Measurements from ENCODE around the gene CEP41. TPM values are rescaled to one million over a fixed set of nuclear protein-coding genes. Genes with fewer than 3 reads are reported as not detected.

CEP41 gene
- total RNA-seq, 6 experiments from 2014 or later, result 2.6 to 11.7 (median 4.6) TPM

DNA sequence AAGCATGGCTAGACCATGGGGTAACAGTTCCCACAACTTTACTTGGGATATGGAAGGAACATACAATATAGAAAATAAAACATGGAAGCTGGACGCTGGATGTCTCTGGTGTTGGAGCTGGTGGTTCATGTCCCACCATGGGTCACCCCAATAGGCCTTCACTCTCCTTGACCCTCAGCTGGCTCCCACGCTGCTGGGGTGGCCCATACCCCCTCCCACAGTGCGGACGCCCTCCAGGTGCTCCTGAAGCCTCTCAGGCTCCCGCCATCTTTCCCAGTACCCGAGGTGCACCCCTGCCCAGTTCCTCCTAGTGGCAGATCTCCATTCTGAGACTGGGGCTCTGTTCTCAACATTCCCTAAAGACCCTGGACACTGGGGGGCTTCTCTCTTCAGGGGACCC lies 66.3 kb downstream of the CEP41 start:
- Histone ChIP-seq H3K4me1 (peaks cover 0 to 5% (median 0%) of the 10 kb centered on the region in 4 donors), H3K4me3 (no peak overlapping the region), H3K27ac (peak overlapping the region; percentile 36 to 66 (median 51)), H3K36me3 (no peaks in the 10 kb centered on the region), H3K27me3 (no peaks in the 10 kb centered on the region), H3K9me3 (no peaks in the 10 kb centered on the region)
- ATAC-seq (no peak), DNase-seq (no peak)
- intact Hi-C loops (cut with DNase I), result no loop called here
- TF ChIP-seq, protein P1, sequence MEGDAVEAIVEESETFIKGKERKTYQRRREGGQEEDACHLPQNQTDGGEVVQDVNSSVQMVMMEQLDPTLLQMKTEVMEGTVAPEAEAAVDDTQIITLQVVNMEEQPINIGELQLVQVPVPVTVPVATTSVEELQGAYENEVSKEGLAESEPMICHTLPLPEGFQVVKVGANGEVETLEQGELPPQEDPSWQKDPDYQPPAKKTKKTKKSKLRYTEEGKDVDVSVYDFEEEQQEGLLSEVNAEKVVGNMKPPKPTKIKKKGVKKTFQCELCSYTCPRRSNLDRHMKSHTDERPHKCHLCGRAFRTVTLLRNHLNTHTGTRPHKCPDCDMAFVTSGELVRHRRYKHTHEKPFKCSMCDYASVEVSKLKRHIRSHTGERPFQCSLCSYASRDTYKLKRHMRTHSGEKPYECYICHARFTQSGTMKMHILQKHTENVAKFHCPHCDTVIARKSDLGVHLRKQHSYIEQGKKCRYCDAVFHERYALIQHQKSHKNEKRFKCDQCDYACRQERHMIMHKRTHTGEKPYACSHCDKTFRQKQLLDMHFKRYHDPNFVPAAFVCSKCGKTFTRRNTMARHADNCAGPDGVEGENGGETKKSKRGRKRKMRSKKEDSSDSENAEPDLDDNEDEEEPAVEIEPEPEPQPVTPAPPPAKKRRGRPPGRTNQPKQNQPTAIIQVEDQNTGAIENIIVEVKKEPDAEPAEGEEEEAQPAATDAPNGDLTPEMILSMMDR (IDR thresholded peaks at IDR 0.05), result no peak
- no peak for TF ChIP-seq POLR2A (IDR thresholded peaks at IDR 0.05)
- no CpG with 5 or more reads among the region's 6 CpGs for WGBS (ENCODE audit: insufficient coverage, low coverage, low lambda C conversion rate, missing lambda C conversion rate)

- intact Hi-C loops (cut with DNase I), result no loop called here
- Histone ChIP-seq H3K9me3 (no peaks in the 10 kb centered on the region), H3K4me1 (peaks cover 0 to 5% (median 0%) of the 10 kb centered on the region in 4 donors), H3K4me3 (no peak overlapping the region), H3K27me3 (no peaks in the 10 kb centered on the region), H3K27ac (peak overlapping the region; percentile 40 to 78 (median 53)), H3K36me3 (no peaks in the 10 kb centered on the region)
- TF ChIP-seq, protein P1 (IDR thresholded peaks at IDR 0.05), result no peak
- no peak for TF ChIP-seq POLR2A (IDR thresholded peaks at IDR 0.05)
- WGBS (ENCODE audit: insufficient coverage, low coverage, low lambda C conversion rate, missing lambda C conversion rate), result 56% methylated on average over 9 of the region's 11 CpGs
- DNase-seq (no peak), ATAC-seq (no peak)
Observed at GRCh38 chr7:130372402-130373165, 68.2 kb downstream of the CEP41 start.

GRCh38 chr7:130371046-130371445 lies 69.8 kb downstream of the CEP41 start:
- DNase-seq, result peak in 1 of 3 donors; percentile 15
- H3K27me3 ChIP-seq, result no peaks in the 10 kb centered on the region
- H3K4me1 ChIP-seq, result peaks cover 0 to 5% (median 0%) of the 10 kb centered on the region in 4 donors
- no peak for TF ChIP-seq POLR2A (IDR thresholded peaks at IDR 0.05)
- TF ChIP-seq, protein P1 (IDR thresholded peaks at IDR 0.05), result no peak
- intact Hi-C loops (cut with DNase I), result no loop called here
- no peaks in the 10 kb centered on the region for H3K9me3 ChIP-seq
- no peak overlapping the region for H3K4me3 ChIP-seq
- ATAC-seq, result no peak
- no peak overlapping the region for H3K27ac ChIP-seq
- no CpG with 5 or more reads among the region's 3 CpGs for WGBS (ENCODE audit: insufficient coverage, low coverage, low lambda C conversion rate, missing lambda C conversion rate)
- no peaks in the 10 kb centered on the region for H3K36me3 ChIP-seq

- no peak overlapping the region for H3K4me3 ChIP-seq
- DNase-seq (peak in 1 of 3 donors; percentile 26), ATAC-seq (no peak)
- no peak for TF ChIP-seq POLR2A (IDR thresholded peaks at IDR 0.05)
- TF ChIP-seq, protein P1 (IDR thresholded peaks at IDR 0.05), result no peak
- H3K4me1 ChIP-seq, result peaks cover 0 to 5% (median 0%) of the 10 kb centered on the region in 4 donors
- no peaks in the 10 kb centered on the region for H3K27me3 ChIP-seq
- intact Hi-C loops (cut with DNase I), result no loop called here
- H3K36me3 ChIP-seq, result no peaks in the 10 kb centered on the region
- 52% methylated on average over 3 of the region's 3 CpGs for WGBS (ENCODE audit: insufficient coverage, low coverage, low lambda C conversion rate, missing lambda C conversion rate)
- H3K27ac ChIP-seq, result no peak overlapping the region
- H3K9me3 ChIP-seq, result no peaks in the 10 kb centered on the region
Observed at GRCh38 chr7:130369831-130370550, 70.8 kb downstream of the CEP41 start.
